SK-N-SH (cell line): ENCODE results near the gene COIL. TPM values are rescaled to one million over a fixed set of nuclear protein-coding genes. Genes with fewer than 3 reads are reported as not detected.

Experiments
- CTCF ChIA-PET: fragments of 300-600, 350-600 bp; formaldehyde crosslinking; extraction: SDS; loops from one replicate; lab custom pipeline; 2021; lab: Yijun Ruan, JAX
- POLR2A ChIA-PET: fragments of 350-600 bp; sonication (Branson Sonifier 250); formaldehyde crosslinking; extraction: SDS; loops from one replicate; lab custom pipeline; 2020; ENCODE audit warnings: antibody characterized with exemption, inconsistent platforms; lab: Yijun Ruan, JAX
- DNase-seq: peaks from one replicate; pipeline ENCODE4 v3.0.0; 2012
- H2AFZ ChIP-seq: fragments of 200-600 bp; sonication (generic); 2 replicates; pipeline ENCODE4 v1.8.1; 2016; ENCODE audit warnings: antibody characterized with exemption, mild to moderate bottlenecking, low read depth
- H3F3A ChIP-seq: fragments of 200-600 bp; sonication (generic); replicated peaks from 2 replicates; pipeline ENCODE3; 2016; ENCODE audit warnings: antibody characterized with exemption, mild to moderate bottlenecking; ENCODE audit not compliant: insufficient read depth
- H3K27ac ChIP-seq, 2 experiments: fragments of 200-500 bp in 1 of 2; fragments of 200-600 bp in 1 of 2; sonication (Bioruptor generic) in 1 of 2; sonication (generic), shearing (Covaris generic) in 1 of 2; 2 replicates each; pipeline versions ENCODE4 v1.5.1 to v1.6.1; 2014 to 2016; ENCODE audit warnings: low read depth in 2 of 2, inconsistent platforms in 1 of 2, low read length in 1 of 2, mild to moderate bottlenecking in 1 of 2, mixed read lengths in 1 of 2
- H3K27me3 ChIP-seq: fragments of 200-600 bp; sonication (generic), shearing (Covaris generic); 2 replicates; pipeline ENCODE4 v1.6.1; 2016; ENCODE audit warnings: mixed run types; ENCODE audit not compliant: insufficient read depth
- H3K36me3 ChIP-seq, 2 experiments: fragments of 200-500 bp in 1 of 2; fragments of 200-600 bp in 1 of 2; sonication (Bioruptor generic) in 1 of 2; sonication (generic) in 1 of 2; replicated peaks in 1 of 2; 2 replicates each; pipeline versions ENCODE3 to v1.5.1; 2014 to 2016; ENCODE audit warnings: low read length in 1 of 2, mild to moderate bottlenecking in 1 of 2; ENCODE audit not compliant: insufficient read depth in 2 of 2, control insufficient read depth in 1 of 2
- H3K4me1 ChIP-seq, 2 experiments: fragments of 200-500 bp in 1 of 2; fragments of 200-600 bp in 1 of 2; sonication (Bioruptor generic) in 1 of 2; sonication (generic), shearing (Covaris generic) in 1 of 2; 2 replicates each; pipeline versions ENCODE4 v1.5.1 to v1.6.1; 2014 to 2016; ENCODE audit warnings: low read depth in 1 of 2, low read length in 1 of 2, mixed run types in 1 of 2; ENCODE audit not compliant: insufficient read depth in 2 of 2, control insufficient read depth in 1 of 2
- H3K4me2 ChIP-seq: fragments of 200-600 bp; sonication (generic), shearing (Covaris generic); 2 replicates; pipeline ENCODE4 v1.6.1; 2017; ENCODE audit warnings: mixed run types
- H3K4me3 ChIP-seq, 2 experiments: fragments of 200-500 bp in 1 of 2; fragments of 200-600 bp in 1 of 2; sonication (Bioruptor generic) in 1 of 2; sonication (generic), shearing (Covaris generic) in 1 of 2; 2 replicates each; pipeline versions ENCODE4 v1.5.1 to v1.8.1; 2014 to 2016; ENCODE audit warnings: low read depth in 2 of 2, inconsistent platforms in 1 of 2, low read length in 1 of 2, mild to moderate bottlenecking in 1 of 2, mixed read lengths in 1 of 2, moderate library complexity in 1 of 2
- H3K79me2 ChIP-seq: fragments of 200-600 bp; sonication (generic); 2 replicates; pipeline ENCODE4 v1.8.1; 2017; ENCODE audit warnings: mild to moderate bottlenecking; ENCODE audit not compliant: insufficient read depth
- H3K9ac ChIP-seq: fragments of 200-600 bp; sonication (generic); 2 replicates; pipeline ENCODE4 v1.6.1; 2017; ENCODE audit warnings: mixed run types
- H3K9me2 ChIP-seq: fragments of 200-600 bp; sonication (generic); 2 replicates; pipeline ENCODE4 v1.6.1; 2017; ENCODE audit warnings: mixed run types
- H3K9me3 ChIP-seq: fragments of 200-600 bp; sonication (generic); 2 replicates; pipeline ENCODE4 v1.6.1; 2017; ENCODE audit warnings: mixed run types, mild to moderate bottlenecking, moderate library complexity
- H4K20me1 ChIP-seq: fragments of 200-600 bp; sonication (generic); 2 replicates; pipeline ENCODE4 v1.6.1; 2017; ENCODE audit warnings: mild to moderate bottlenecking, mixed run types; ENCODE audit not compliant: insufficient read depth
- ELF1 ChIP-seq: IDR thresholded peaks from 2 replicates; pipeline ENCODE4 v1.4.0; 2012
- EZH2phosphoT487 ChIP-seq: fragments of 200-600 bp; sonication (generic); IDR thresholded peaks from 2 replicates; pipeline ENCODE4 v1.6.1; 2017; ENCODE audit warnings: low read depth, mixed run types, mild to moderate bottlenecking, antibody characterized with exemption, moderate library complexity, borderline replicate concordance
- FOSL2 ChIP-seq: IDR thresholded peaks from 2 replicates; pipeline ENCODE4 v1.4.0; 2012; ENCODE audit warnings: low read depth, mild to moderate bottlenecking, moderate library complexity, borderline replicate concordance
- FOXJ3 ChIP-seq: sonication (generic); formaldehyde crosslinking; IDR thresholded peaks from 2 replicates; pipeline ENCODE4 v1.5.1; 2020; ENCODE audit warnings: mild to moderate bottlenecking, missing genetic modification reagents
- FOXM1 ChIP-seq: IDR thresholded peaks from 2 replicates; pipeline ENCODE4 v1.4.0; 2012; ENCODE audit warnings: low read depth, mild to moderate bottlenecking
- MEF2A ChIP-seq: IDR thresholded peaks from 2 replicates; pipeline ENCODE4 v1.4.0; 2012; ENCODE audit warnings: low read depth, borderline replicate concordance
- RAD21 ChIP-seq: IDR thresholded peaks from 2 replicates; pipeline ENCODE4 v1.6.1; 2012; ENCODE audit warnings: mild to moderate bottlenecking, low read length
- RXRA ChIP-seq: IDR thresholded peaks from 2 replicates; pipeline ENCODE4 v1.4.0; 2012; ENCODE audit warnings: low read depth, mild to moderate bottlenecking, borderline replicate concordance
- SMC3 ChIP-seq: IDR thresholded peaks from 2 replicates; pipeline ENCODE4 v1.6.1; 2012; ENCODE audit warnings: low read depth, low read length, improper control_type of control experiment
- TAF1 ChIP-seq: IDR thresholded peaks from 2 replicates; pipeline ENCODE4 v1.6.1; 2012; ENCODE audit warnings: low read depth, mild to moderate bottlenecking, low read length, moderate library complexity, borderline replicate concordance
- TCF12 ChIP-seq: IDR thresholded peaks from 2 replicates; pipeline ENCODE4 v1.4.0; 2012
- USF1 ChIP-seq: IDR thresholded peaks from 2 replicates; pipeline ENCODE4 v1.4.0; 2012; ENCODE audit warnings: low read depth, borderline replicate concordance
- WGBS: methylation state at CpG from one replicate; pipeline ENCODE4 v1.1.6; 2017; ENCODE audit warnings: low lambda C conversion rate; 5-methylcytosine and 5-hydroxymethylcytosine counted together
- polyA plus RNA-seq, 3 experiments: library from polyadenylated mRNA; depleted of rRNA; stranded (reverse); fragments of >200 nt; gene quantifications; 2 replicates each; pipeline ENCODE4 v1.2.3, GENCODE V29; 2012
- TF ChIP-seq, protein P1 (sequence below): IDR thresholded peaks from 2 replicates; pipeline ENCODE4 v1.4.0; 2012; ENCODE audit warnings: low read depth
- TF ChIP-seq, protein P2 (sequence below): IDR thresholded peaks from 2 replicates; pipeline ENCODE4; 2012

Gene COIL
- polyA plus RNA-seq, 1 of the 3 experiments (the other 2 are of a cell fraction) = 3.9 TPM

DNA sequence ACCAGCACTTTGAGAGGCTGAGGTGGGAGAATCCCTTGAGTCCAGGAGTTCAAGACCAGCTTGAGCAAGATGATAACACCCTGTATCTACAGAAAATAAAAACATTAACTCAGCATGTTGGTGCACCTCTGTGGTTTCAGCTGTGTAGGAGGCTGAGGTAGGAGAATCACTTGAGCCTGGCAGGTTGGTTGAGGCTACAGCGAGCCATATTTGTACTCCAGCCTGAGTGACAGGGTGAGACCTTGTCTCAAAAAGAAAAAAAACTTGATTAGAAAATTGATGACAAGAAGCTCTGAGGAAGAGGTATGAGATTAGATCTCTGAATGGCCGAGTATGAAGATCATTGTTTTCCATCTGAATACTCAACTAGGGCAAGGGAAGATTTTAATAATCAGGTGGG lies 48.1 kb upstream of the COIL start:
- Histone ChIP-seq H3K79me2 (no peaks in the 10 kb centered on the region), H3F3A (no peaks in the 10 kb centered on the region), H3K27me3 (no peaks in the 10 kb centered on the region), H3K27ac (no peak overlapping the region), H3K9me3 (no peaks in the 10 kb centered on the region), H2AFZ (no peak overlapping the region), H3K9me2 (no peaks in the 10 kb centered on the region), H3K9ac (no peak overlapping the region), H3K36me3 (no peaks in the 10 kb centered on the region), H3K4me2 (no peak overlapping the region), H3K4me3 (no peak overlapping the region), H4K20me1 (no peaks in the 10 kb centered on the region), H3K4me1 (peaks cover 0 to 5% of the 10 kb centered on the region in 2 experiments; a peak in 1 of 4 replicates)
- 58% methylated on average over 2 of the region's 2 CpGs for WGBS
- no peak for DNase-seq
- no peak for TF ChIP-seq FOXJ3 (CRISPR knock-in tag)
- TF ChIP-seq, protein P1, sequence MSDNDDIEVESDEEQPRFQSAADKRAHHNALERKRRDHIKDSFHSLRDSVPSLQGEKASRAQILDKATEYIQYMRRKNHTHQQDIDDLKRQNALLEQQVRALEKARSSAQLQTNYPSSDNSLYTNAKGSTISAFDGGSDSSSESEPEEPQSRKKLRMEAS = no peak
- TF ChIP-seq FOSL2 = no peak
- no peak for TF ChIP-seq SMC3
- no peak for TF ChIP-seq TCF12
- no peak for TF ChIP-seq MEF2A
- TF ChIP-seq, protein P2, sequence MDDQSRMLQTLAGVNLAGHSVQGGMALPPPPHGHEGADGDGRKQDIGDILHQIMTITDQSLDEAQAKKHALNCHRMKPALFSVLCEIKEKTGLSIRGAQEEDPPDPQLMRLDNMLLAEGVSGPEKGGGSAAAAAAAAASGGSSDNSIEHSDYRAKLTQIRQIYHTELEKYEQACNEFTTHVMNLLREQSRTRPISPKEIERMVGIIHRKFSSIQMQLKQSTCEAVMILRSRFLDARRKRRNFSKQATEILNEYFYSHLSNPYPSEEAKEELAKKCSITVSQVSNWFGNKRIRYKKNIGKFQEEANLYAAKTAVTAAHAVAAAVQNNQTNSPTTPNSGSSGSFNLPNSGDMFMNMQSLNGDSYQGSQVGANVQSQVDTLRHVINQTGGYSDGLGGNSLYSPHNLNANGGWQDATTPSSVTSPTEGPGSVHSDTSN = no peak
- TF ChIP-seq USF1 = no peak
- no peak for TF ChIP-seq RAD21
- TF ChIP-seq TAF1 = no peak
- no peak for TF ChIP-seq EZH2phosphoT487
- TF ChIP-seq FOXM1 = no peak
- TF ChIP-seq ELF1 = no peak
- CTCF ChIA-PET = interaction anchor here (0.6 to 2.7 kb wide), 11 partner anchors 11 to 190 kb away, joined by 3 to 29 read pairs (median 5); partner anchors contain the start of gene COIL
- POLR2A ChIA-PET = no interaction called here

DNA sequence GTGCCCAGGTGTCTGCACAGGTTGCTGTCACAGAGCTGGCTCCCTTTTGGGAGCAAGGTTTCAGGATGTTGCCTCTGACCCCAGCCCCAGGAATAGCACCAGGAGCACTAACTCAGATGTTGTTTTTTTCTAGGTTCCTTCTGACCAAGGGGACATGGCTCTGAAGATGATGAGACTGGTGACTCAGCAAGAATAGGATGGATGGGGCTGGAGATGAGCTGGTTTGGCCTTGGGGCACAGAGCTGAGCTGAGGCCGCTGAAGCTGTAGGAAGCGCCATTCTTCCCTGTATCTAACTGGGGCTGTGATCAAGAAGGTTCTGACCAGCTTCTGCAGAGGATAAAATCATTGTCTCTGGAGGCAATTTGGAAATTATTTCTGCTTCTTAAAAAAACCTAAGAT lies 45.2 kb upstream of the COIL start:
- 94% methylated on average over 2 of the region's 2 CpGs for WGBS
- CTCF ChIA-PET = interaction anchor here (0.7 to 2.7 kb wide), 7 partner anchors 10 to 187 kb away, joined by 3 to 6 read pairs (median 3); no protein-coding TSS in a partner anchor
- POLR2A ChIA-PET = no interaction called here

More for the DNA sequence above, 45.2 kb upstream of the COIL start:
- TF ChIP-seq RXRA (no peak), SMC3 (no peak), RAD21 (no peak), TAF1 (no peak)
- no peak overlapping the region for H3K27ac ChIP-seq
- no peaks in the 10 kb centered on the region for H3K27me3 ChIP-seq
- no peak for DNase-seq
- H3K79me2 ChIP-seq = no peaks in the 10 kb centered on the region
- no peak overlapping the region for H3K4me2 ChIP-seq
- peaks cover 0 to 5% of the 10 kb centered on the region in 2 experiments; a peak in 1 of 4 replicates for H3K4me1 ChIP-seq
- peaks cover 0 to 2% of the 10 kb centered on the region in 2 experiments for H3K36me3 ChIP-seq
- H3K4me3 ChIP-seq = no peak overlapping the region
- H3F3A ChIP-seq = no peaks in the 10 kb centered on the region
- H2AFZ ChIP-seq = no peak overlapping the region
- H4K20me1 ChIP-seq = no peaks in the 10 kb centered on the region
- no peaks in the 10 kb centered on the region for H3K9me2 ChIP-seq
- H3K9ac ChIP-seq = no peak overlapping the region
- H3K9me3 ChIP-seq = no peaks in the 10 kb centered on the region
